Limb (tissue), 2 donors: Measurements from ENCODE around the gene B4GALT3.
A peak's percentile ranks its signal among the peaks of the same experiment; 100 is the strongest.
"Not testable (repeated sequence)": the region's sequence is repeated elsewhere in the genome, so short reads cannot be mapped to it uniquely, and the experiment has no call there.

Experiments
- DNase-seq, 2 donors: peaks; one replicate each; pipeline ENCODE4 v3.0.0-alpha.2; 2016; ENCODE audit errors: extremely low spot score in 2 of 2

Gene B4GALT3

GRCh38 chr1:161177112-161177935, at the start of gene B4GALT3:
Gene B4GALT3, minus strand, starts transcription at chr1:161177507. Its CDS starts 1,447 bp downstream, at chr1:161176060.
- peak; percentile 84 to 98 for DNase-seq

DNA sequence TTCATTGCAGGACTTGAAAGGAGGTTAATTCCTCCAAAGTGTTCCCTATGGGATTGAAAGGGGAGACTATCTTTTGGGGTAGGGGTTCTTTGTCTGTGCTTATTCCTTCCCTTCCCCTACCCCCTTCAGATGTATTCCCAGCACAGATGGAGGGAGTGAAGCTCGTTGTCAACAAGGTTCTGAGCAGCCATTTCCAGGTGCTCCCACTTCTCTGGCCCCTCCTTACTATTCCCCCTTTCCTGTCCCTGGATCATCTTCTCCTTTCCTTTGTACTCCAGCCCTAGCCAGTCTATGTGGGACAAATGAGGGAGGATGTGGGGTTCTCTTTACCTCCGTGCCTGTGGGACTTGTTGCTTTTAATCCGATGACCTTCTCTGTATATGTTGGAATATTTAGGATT, 49.5 kb upstream of the B4GALT3 start:
- no peak for DNase-seq

DNA sequence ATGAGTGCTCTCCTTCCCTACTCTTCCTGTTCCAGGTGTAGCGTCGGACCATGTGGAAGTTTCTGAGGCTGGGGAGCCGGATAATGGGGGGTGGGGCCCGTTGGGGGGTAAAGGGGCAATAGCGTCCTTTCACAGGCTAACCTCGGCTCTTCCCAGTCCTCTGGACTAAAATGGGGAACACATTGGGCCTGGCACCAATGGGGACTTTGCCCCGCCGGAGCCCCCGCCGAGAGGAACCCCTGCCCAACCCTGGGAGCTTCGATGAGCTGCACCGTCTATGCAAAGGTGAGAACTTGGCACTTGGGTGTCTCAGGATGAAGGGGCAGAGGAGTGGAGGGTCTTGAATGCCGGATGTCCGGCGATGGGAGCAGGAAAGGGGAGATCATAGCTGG, 49.0 kb upstream of the B4GALT3 start:
- no peak for DNase-seq

- DNase-seq = peak; percentile 87 to 92
Observed at GRCh38 chr1:161225534-161226319, 48.4 kb upstream of the B4GALT3 start, which contains the start of gene TOMM40L. Gene TOMM40L, plus strand, starts transcription at chr1:161226060. Its CDS starts 430 bp downstream, at chr1:161226490.

DNA sequence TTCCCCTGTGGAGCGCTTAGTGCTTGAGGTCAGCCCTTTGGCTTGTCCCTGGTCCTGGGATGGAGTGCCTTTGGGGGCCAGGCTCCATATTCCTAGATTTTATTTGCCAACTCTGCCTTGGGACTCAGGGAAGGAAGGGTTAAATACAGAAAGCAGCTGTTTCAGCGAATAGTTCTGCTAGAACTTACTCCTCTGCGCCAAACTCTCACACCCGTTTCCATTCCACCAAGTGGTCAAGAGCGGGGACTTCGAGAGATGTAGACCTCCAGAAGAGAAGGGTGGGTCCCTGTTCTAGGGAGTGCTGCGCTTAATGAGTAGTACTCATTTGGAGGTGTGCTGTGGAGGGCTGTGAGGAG, 47.8 kb upstream of the B4GALT3 start:
- no peak for DNase-seq

DNA sequence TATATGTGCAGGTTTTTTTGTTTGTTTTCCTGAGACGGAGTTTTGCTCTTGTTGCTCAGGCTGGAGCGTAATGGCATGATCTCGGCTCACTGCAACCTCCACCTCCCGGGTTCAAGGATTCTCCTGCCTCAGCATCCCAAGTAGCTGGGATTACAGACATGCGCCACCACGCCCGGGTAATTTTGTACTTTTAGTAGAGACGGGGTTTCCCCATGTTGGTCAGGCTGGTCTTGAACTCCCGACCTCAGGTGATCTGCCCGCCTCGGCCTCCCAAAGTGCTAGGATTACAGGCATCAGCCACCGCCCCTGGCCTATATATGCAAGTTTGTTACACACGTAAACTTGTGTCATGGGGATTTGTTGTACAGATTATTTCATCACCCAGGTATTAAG, 47.4 kb upstream of the B4GALT3 start:
- not testable (repeated sequence) for DNase-seq

DNA sequence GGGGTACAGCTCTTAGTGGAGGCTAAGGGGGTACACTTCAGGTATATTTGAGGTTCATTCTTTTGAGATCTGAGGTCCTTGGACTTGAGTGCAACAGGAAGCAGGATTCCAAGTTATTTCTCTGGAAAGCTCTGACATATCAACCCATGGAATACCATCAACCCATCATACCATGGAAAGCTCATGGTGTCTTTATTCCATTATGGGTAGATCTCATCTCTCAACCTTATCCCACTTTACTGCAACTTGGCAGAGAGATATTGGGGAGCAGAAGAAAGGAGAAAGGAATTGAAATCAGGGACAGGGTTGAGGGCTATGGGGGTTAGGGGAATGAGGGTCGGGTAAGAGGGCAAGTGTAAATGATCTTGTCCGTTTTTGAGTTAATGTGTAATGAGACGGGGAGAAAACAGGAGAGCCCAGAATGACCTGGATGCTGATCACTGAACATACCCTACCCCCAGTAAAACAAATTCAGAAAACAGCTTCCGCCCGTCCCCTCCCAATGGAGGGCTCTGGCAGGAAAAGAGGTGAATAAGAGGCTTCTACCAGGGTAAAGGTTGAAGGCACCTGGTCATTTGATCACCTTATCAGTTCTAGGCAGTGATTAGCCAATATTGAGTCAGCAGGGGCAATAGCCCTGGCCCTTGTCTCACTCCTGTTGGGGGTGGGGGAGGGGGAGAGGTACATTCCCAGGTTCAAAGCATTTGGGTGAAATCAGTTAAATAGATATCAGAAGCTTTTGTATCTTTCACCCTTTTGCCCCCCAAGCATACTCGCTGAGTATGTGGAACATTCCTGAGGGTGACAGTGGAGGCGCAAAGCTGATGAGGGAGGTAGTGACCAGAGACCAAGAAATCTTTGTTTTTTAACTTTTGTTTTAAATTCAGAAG, 46.7 kb upstream of the B4GALT3 start:
- DNase-seq = no peak

GRCh38 chr1:161222175-161223019, 45.1 kb upstream of the B4GALT3 start:
- DNase-seq = no peak

DNA sequence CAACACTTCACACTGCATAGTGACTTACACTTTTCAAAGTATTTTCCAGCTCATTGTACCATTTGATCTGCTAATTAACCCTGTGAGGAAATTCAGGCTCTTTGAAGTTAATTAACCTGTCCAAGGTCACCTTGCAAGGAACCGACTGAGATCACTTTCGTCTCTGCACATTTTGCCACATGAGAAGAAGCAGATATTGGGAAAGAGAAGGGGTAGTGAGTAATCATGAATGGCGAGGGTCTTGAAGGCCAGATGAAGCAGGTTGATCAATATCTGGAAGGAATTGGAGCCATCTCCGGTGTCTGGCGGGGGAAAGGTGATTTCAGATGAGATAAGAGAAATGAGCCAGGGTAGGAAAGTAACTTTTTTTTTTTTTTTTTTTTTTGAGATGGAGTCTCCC, 42.7 kb upstream of the B4GALT3 start:
- DNase-seq = no peak

DNA sequence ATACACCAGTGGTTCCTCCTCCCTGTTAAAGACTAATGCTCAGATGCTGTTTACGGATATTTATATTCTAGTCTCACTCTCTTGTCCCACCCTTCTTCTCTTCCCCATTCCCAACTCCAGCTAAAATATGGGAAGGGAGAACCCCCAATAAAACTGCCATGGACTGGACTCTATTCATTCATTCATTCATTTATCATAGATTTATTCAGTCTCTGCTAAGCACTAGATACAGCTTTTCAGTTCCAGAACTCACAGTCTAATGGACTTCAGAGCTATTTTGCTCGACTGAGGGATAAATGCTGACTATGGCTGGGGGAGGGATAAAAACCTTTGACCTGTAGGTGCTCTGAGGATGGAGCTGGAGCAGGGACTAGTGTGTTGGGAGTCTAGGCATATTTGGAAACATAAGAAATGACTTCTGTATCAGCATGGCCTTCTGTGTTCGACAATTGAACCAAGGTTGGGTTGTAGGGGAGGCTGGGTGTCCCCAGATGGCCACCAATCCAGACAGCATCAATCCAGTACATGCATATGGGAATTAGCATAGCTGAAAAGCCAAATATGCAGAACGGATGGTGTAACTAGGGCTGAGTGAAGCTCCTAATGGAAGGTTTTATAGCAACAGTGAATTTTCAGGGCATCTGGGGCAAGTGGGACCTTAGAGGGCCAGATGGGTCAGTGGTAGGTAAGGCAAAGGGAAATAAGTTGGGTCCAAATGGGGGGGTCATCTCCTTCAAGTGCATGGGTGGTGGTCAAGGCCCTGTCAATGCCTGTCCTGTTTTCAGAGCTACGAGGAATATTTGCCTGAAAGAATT, 42.0 kb upstream of the B4GALT3 start:
- no peak for DNase-seq

DNA sequence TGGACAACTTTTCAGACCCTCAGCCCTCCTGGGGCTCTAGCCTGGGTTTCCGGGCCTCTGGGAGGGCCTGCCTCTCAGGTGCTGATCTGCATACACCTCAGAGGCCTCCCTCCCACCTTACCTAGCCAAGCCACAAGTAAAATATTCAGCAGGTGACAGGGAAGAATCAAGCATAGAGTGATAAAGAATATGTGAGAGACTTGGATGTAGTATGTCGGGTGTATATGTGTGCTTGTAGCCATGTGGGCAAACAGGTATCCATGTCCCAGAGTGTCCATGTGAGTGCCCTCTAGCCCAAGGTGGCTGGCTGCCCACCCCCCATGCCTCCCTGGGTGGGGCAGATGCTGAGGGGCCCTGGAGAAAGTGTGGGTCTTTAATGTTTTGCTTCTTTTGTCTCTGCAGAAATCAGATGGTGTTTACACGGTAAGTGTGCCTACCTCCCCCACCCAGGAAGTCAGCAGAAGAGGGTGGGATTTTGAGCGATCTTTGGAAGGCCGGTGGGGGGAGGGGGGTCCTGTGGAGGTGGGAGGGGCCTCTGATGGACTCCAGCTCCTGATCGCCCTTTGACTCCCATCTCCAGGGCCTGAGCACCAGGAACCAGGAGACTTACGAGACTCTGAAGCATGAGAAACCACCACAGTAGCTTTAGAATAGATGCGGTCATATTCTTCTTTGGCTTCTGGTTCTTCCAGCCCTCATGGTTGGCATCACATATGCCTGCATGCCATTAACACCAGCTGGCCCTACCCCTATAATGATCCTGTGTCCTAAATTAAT, 41.2 kb upstream of the B4GALT3 start:
- no peak for DNase-seq

DNA sequence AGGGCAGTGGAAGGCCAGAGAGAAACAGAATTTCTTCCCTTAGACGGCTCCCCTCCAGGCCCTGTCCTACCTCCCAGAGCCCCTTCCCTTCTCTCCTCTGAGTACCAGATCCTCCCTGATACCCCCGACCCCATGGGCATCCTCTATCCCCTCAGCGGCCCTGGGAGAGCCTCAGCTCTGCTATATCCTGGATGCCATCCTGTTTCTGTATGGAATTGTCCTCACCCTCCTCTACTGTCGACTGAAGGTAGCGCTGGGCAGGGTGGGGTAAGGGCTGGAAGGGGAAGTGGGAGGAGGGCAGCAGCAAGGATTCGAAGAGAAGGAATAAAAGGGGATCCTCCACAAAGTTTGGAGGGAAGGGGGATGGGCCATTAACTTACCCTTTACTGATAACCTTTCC, 40.5 kb upstream of the B4GALT3 start:
- DNase-seq = no peak

GRCh38 chr1:161216945-161217712, 39.8 kb upstream of the B4GALT3 start:
- no peak for DNase-seq

- no peak for DNase-seq
Observed at GRCh38 chr1:161215076-161215475, 37.8 kb upstream of the B4GALT3 start, which contains the start of gene FCER1G. Gene FCER1G, plus strand, starts transcription at chr1:161215295. Its CDS starts 27 bp downstream, at chr1:161215322.

DNA sequence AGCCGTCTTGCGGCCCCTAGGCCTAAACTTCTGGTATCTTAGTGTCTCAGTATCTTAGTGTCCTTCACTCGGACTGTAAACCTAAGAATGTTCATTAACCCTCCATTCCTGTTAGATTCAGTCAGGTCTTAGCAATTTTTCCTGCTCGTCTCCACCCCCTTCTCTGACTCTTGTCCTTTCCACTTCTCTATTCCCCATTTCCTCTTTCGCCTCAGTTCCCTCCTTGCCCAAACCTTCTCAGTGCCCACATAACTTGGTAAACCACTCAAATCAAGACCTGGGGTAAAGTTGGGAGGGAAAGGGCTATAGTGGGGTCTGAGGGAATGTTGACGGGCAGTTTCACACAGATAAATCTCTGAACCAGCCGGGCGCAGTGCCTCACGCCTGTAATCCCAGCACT, 37.1 kb upstream of the B4GALT3 start:
- DNase-seq = no peak

DNA sequence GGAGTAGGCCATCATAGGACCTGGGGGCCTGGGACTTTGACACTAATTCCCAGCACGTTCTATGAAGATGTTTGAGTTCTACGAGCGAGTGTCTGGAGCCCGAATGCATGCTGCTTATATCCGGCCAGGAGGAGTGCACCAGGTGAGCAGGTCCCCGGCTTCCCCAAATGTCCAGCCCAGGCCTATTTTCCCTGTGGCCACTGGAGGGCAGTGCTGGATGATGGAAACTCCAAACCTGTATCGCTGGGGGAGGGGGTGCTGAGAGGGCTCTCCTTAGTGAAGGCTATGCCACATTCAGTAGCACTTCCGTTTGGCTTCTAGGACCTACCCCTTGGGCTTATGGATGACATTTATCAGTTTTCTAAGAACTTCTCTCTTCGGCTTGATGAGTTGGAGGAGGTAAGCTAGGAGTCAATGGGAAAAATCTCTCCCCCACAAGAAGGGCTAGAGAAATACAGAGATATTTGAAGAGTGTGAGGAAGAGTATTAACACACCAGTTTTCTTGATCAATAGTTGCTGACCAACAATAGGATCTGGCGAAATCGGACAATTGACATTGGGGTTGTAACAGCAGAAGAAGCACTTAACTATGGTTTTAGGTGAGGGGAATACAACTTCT, 32.6 kb upstream of the B4GALT3 start:
- peak in 1 of 2 donors; percentile 81 for DNase-seq

GRCh38 chr1:161207173-161207572, 29.9 kb upstream of the B4GALT3 start:
- no peak for DNase-seq
